Left hindlimb (tissue), 1 donor: Measurements from ENCODE around the gene PKNOX1.
A peak's percentile ranks its signal among the peaks of the same experiment; 100 is the strongest.
"Not testable (repeated sequence)": the region's sequence is repeated elsewhere in the genome, so short reads cannot be mapped to it uniquely, and the experiment has no call there.

Source experiments
- DNase-seq: peaks from one replicate; pipeline ENCODE4 v3.0.0-alpha.2; 2018

PKNOX1 gene

GRCh38 chr21:42973991-42974831 is at the start of gene PKNOX1:
TSS of gene PKNOX1 (plus strand) at chr21:42974562. CDS start at chr21:43004382, 29,820 bp downstream.
- peak; percentile 99 for DNase-seq

DNA sequence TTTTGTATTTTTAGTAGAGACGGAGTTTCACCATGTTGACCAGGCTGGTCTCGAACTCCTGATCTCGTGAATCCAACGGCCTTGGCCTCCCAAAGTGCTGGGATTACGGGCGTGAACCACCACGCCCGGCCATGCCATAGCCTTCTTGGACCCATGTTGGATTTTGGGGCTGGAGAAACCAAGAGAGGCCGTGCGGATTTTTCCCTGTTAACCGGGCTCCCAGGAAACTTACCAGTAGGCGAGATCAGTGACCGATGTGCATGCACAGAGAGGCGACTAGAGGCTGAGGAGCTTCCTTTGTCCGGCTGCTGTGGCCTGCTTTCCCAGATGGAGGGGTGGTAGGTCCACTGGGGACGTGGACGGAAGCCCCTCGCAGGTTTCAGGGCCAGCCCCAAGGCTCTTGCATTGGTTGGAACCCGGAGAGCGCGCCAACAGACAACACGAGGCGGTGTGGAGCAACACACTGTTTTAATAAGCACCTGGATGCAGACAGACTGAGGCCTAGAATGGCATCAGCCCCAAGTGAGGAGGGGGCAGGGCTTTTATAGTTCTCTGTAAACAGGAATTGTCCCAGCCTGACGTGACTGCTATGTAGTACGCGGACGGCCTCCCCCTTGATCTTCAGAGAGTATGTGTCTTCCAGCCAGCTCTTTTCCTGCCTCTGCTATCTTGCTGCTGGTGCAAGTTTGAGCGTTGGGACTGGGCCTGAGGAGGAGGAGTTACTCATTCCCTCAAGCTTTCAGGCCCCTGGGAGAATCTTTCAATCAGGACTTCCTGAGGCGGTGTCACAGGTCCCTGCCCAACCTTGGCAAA is 49.0 kb upstream of the PKNOX1 start, which contains the start of gene ERVH48-1:
TSS of gene ERVH48-1 (minus strand) at position 517 of the 813 bp plus-strand sequence. CDS start 6,624 bp downstream, outside the sequence.
- DNase-seq = no peak

GRCh38 chr21:42927474-42928200 is 46.7 kb upstream of the PKNOX1 start:
- not testable (repeated sequence) for DNase-seq

GRCh38 chr21:42929969-42930368 is 44.4 kb upstream of the PKNOX1 start:
- DNase-seq = no peak

GRCh38 chr21:42931560-42932235 is 42.7 kb upstream of the PKNOX1 start:
- no peak for DNase-seq

- DNase-seq = not testable (repeated sequence)
These were observed 41.8 kb upstream of the PKNOX1 start for GRCh38 chr21:42932378-42933136.

DNA sequence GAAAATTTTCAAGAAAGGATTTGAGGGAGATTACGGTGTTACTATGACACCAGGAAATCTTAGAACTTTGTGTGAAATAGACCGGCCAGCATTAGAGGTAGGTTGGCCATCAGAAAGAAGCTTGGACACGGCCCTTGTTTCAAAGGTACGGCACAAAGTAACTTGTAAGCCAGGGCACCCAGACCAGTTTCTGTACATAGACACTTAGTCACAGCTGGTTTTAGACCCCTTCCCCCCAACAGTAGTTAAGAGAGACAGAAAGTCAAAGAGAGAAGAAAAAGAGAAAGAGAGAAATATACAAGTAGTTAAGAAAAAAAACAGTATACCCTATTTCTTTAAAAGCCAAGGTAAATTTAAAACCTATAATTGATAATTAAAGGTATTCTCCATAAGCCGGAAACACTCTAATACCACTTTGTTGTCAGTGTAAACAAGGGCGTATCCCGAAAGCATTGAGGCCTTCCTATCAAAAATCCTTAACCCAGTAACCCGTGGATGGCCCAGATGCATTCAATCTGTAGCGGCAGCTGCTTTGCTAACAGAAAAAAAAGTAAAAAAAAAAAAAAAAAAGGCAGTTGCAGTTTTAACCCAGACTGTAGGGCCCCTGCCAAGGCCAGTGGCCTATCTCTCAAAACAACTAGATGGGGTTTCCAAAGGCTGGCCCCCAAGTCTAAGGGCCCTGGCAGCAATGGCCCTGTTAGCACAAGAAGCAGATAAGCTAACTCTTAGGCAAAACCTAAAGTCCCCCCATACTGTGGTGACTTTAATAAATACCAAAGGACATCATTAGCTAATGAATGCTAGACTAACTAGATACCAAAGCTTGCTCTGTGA is 41.0 kb upstream of the PKNOX1 start:
- not testable (repeated sequence) for DNase-seq

DNA sequence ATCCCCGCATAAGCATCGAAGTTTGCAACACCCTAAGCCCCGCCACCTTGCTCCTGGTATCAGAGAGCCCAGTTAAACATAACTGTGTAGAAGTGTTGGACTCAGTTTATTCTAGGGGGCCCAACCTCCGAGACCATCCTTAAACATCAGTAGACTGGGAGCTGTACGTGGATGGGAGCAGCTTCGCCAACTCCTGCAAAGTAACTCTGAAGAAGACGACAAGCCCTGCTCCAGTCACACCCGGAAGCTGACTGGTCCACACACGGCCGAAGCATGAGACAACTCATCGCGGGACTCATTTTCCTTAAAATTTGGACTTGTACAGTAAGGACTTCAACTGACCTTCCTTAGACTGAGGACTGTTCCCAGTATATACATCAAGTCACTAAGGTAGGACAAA is 40.4 kb upstream of the PKNOX1 start:
- DNase-seq = not testable (repeated sequence)

- DNase-seq = not testable (repeated sequence)
These were observed 38.0 kb upstream of the PKNOX1 start for GRCh38 chr21:42936360-42936759.

- not testable (repeated sequence) for DNase-seq
These were observed 37.1 kb upstream of the PKNOX1 start for GRCh38 chr21:42937034-42937940.

GRCh38 chr21:42937960-42938605 is 36.3 kb upstream of the PKNOX1 start:
- DNase-seq = peak; percentile 76

- not testable (repeated sequence) for DNase-seq
These were observed 35.8 kb upstream of the PKNOX1 start for GRCh38 chr21:42938606-42938995.

GRCh38 chr21:42939582-42940413 is 34.6 kb upstream of the PKNOX1 start:
- peak; percentile 89 for DNase-seq

GRCh38 chr21:42941696-42942085 is 32.7 kb upstream of the PKNOX1 start:
- no peak for DNase-seq

- DNase-seq = no peak
These were observed 32.1 kb upstream of the PKNOX1 start for GRCh38 chr21:42942244-42942643.

DNA sequence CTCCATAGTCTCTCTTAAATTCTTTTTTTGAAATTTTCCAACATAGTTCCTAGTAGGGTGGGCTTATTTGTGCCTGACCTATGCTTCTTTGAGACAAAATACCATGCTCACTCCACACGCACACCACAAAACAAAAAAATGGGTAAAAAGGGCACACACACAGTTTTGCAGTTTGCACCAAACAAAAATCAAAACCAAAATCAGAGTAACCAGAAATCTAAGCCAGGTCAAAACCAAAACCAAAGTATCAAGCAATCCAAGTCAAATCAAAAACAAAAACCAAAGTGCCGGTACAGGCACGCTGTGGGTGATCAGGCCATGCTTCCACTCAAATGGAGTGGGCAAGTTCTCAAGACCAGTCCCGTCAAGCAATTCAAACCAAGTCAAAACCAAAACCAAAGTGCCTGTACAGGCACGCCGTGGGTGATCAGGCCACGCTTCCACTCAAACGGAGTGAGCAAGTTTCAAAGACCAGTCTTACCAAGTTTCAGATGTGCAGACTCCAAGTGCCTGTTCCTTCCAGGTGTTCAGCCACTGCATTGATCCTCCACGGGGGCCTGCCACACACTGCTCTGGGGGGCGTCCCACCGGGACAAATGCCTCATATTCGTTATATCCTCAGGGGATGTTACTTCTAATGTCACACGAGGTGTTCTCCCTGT is 25.1 kb upstream of the PKNOX1 start:
- not testable (repeated sequence) for DNase-seq

DNA sequence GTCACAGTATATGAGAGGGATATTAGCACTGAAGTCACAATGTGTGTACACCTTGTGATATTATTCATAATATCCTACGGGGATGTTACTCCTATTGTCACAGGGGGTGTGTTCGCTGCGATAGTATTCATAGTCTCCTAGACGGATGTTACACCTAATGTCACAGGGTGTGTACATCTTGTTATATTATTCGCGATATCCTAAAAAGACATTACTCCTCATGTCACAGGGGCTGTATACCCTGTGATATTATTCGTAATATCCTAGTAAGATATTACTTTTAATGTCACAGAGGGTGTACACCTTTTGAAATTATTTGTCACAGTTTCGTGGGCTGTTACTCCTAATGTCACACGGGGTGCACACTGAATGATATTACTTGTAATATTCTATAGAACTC is 23.2 kb upstream of the PKNOX1 start:
- DNase-seq = not testable (repeated sequence)
